Large intestine (tissue), 3 donors: ENCODE data around the gene MAD1L1. TPM values are rescaled to one million over a fixed set of nuclear protein-coding genes. Genes with fewer than 3 reads are reported as not detected.
"Not testable (repeated sequence)": the region's sequence is repeated elsewhere in the genome, so short reads cannot be mapped to it uniquely, and the experiment has no call there.

ENCODE experiments used
- DNase-seq, 2 donors: peaks; one replicate each; pipeline versions ENCODE4 v3.0.0 to v3.0.0-alpha.2; 2013
- H3K27ac ChIP-seq: one replicate; pipeline ENCODE4 v1.5.1; 2013; ENCODE audit warnings: low read length
- H3K27me3 ChIP-seq: 2 replicates; pipeline ENCODE4 v1.6.1; 2013; ENCODE audit warnings: low read length; ENCODE audit not compliant: control insufficient read depth, insufficient read depth
- H3K36me3 ChIP-seq: 2 replicates; pipeline ENCODE4 v1.6.1; 2013; ENCODE audit warnings: low read length; ENCODE audit not compliant: control insufficient read depth, insufficient read depth
- H3K4me1 ChIP-seq: one replicate; pipeline ENCODE4 v1.6.1; 2013; ENCODE audit warnings: low read length; ENCODE audit not compliant: control insufficient read depth, insufficient read depth
- H3K4me3 ChIP-seq: one replicate; pipeline ENCODE4 v1.5.1; 2013; ENCODE audit warnings: low read length
- H3K9me3 ChIP-seq: one replicate; pipeline ENCODE4 v1.6.1; 2013; ENCODE audit warnings: mild to moderate bottlenecking, low read depth, low read length, moderate library complexity; ENCODE audit not compliant: control insufficient read depth
- WGBS: methylation state at CpG from one replicate; pipeline ENCODE4 v1.1.5; 2013; ENCODE audit warnings: low lambda C conversion rate; ENCODE audit not compliant: insufficient coverage; 5-methylcytosine and 5-hydroxymethylcytosine counted together
- polyA plus RNA-seq: library from polyadenylated mRNA; unstranded; fragments of 120-200 nt; gene quantifications from one replicate; pipeline ENCODE4 v1.2.1, GENCODE V29; 2013

The MAD1L1 gene
- polyA plus RNA-seq, 1 donor: 15.1 TPM

DNA sequence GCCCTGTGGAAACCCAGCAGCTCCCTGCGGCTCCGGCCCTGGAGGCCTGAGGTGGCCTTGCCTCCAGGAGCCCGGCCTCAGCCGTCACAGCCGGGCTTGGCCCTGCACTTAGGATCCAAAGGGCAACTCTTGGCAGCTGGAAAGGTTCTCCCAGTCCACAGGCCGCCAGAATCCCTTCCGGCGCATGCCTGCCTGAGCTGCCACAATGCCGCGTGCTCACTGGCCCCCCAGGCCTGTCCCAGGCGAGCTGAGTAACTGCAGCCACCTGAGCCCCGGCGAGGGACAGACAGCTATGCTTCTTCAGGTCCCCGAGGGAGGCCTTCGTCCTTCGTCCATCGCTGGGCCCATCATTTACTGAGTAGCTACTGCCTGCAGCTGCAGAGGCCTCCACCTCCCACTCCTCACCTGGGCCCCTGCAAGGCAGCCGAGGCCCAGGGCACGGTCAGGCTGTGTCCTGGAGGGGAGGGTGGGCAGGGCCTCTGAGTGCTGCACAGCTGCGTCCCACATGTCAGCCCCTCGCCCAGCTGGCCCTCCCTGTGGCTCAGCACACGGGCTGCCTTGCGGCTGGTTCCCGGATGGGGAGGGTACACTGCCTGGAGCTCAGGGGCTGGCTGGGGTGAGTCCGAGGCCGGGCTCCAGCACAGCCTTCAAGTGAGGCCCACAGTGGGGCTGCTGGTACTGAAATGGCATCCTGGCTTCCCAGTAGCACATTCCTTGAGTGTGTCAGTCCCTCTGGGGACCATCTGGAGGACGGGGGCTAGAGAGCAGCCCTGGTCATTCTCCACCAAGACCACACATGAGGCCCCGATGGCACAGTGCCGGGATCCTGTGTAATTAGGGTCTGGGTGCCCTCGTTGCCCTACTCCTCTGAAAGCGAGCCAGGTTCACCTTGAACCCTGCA lies 390.2 kb downstream of the MAD1L1 start:
- no peaks in the 10 kb centered on the region for H3K27me3 ChIP-seq
- WGBS: no CpG with 5 or more reads among the region's 31 CpGs
- H3K36me3 ChIP-seq: no peaks in the 10 kb centered on the region
- peak; percentile 79 to 91 for DNase-seq
- H3K27ac ChIP-seq: peak overlapping the region; percentile 43
- no peak overlapping the region for H3K4me3 ChIP-seq
- peaks cover 16% of the 10 kb centered on the region for H3K4me1 ChIP-seq
- no peaks in the 10 kb centered on the region for H3K9me3 ChIP-seq

- DNase-seq, H3K27me3 ChIP-seq, H3K36me3 ChIP-seq, H3K27ac ChIP-seq, H3K9me3 ChIP-seq, H3K4me3 ChIP-seq: not testable (repeated sequence)
- 92% methylated on average over 3 of the region's 40 CpGs for WGBS
- H3K4me1 ChIP-seq: peaks cover 16% of the 10 kb centered on the region
Measured at GRCh38 chr7:1841286-1842021, 391.3 kb downstream of the MAD1L1 start.

DNA sequence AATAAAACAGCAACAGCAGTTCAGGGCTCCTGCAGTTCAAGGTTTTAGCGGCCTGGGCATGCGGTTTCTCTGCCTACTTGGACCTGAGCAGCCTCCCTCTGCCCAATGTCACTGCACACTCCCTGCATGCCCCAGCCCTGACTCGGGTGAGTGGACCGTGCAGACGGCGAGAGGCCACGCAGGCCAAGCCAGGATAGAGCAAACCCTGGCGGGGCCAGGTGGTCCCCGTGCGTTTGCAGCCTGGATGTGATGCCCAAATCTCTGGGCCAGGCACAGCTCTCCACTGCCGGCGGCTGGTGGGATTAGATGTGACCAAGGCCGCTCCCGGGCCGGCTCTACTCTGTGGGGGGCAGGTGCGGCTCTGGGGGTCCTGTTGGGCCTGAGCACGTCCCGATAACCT lies 392.0 kb downstream of the MAD1L1 start:
- WGBS: no CpG with 5 or more reads among the region's 18 CpGs
- H3K27me3 ChIP-seq, H3K9me3 ChIP-seq, H3K36me3 ChIP-seq, DNase-seq, H3K4me3 ChIP-seq, H3K27ac ChIP-seq: not testable (repeated sequence)
- peaks cover 16% of the 10 kb centered on the region for H3K4me1 ChIP-seq

GRCh38 chr7:1839701-1840100 lies 393.0 kb downstream of the MAD1L1 start:
- no peaks in the 10 kb centered on the region for H3K9me3 ChIP-seq
- no peak for DNase-seq
- H3K27me3 ChIP-seq: no peaks in the 10 kb centered on the region
- H3K4me1 ChIP-seq: peaks cover 16% of the 10 kb centered on the region
- WGBS: no CpG with 5 or more reads among the region's 14 CpGs
- H3K4me3 ChIP-seq: no peak overlapping the region
- no peaks in the 10 kb centered on the region for H3K36me3 ChIP-seq
- H3K27ac ChIP-seq: no peak overlapping the region

DNA sequence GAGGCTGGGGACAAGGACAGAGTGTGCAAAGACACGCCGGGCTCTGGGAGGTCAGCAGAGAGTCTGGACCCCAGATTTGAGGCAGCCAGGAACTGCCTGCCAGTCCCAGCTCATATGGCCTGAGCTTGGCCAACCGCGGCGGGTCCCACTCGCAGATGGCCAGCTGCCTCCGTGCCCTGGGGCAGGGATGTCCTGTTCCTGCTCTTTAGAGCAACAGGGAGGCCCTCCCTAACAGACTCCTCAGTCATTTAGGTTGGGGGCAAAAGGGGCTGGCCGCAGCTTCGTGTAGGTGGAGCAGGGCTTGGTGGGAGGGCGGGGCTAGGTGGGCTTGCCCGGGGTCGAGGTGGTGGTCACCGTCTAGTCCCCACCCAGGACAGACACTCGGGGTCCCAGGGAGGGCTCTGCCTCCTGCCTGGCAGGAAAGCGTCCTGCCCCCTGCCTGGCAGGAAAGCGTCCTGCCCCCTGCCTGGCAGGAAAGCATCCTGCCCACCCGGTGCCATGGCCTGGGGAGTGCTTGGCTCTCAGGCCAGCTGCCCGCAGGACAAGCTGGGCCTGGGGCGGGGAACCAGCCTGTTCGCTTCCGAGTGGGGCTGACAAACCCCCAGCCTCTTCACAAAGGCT lies 393.7 kb downstream of the MAD1L1 start:
- H3K36me3 ChIP-seq, H3K9me3 ChIP-seq, H3K27ac ChIP-seq, H3K27me3 ChIP-seq, H3K4me3 ChIP-seq, DNase-seq: not testable (repeated sequence)
- peaks cover 16% of the 10 kb centered on the region for H3K4me1 ChIP-seq
- WGBS: no CpG with 5 or more reads among the region's 21 CpGs

- not testable (repeated sequence) for H3K36me3 ChIP-seq, H3K27me3 ChIP-seq, DNase-seq, H3K9me3 ChIP-seq, H3K27ac ChIP-seq, H3K4me3 ChIP-seq
- H3K4me1 ChIP-seq: peaks cover 16% of the 10 kb centered on the region
- WGBS: no CpG with 5 or more reads among the region's 13 CpGs
Measured at GRCh38 chr7:1838544-1838872, 394.2 kb downstream of the MAD1L1 start.

GRCh38 chr7:1837696-1838543 lies 394.8 kb downstream of the MAD1L1 start:
- peaks cover 14% of the 10 kb centered on the region for H3K4me1 ChIP-seq
- not testable (repeated sequence) for H3K27me3 ChIP-seq, H3K4me3 ChIP-seq, H3K9me3 ChIP-seq, DNase-seq, H3K36me3 ChIP-seq, H3K27ac ChIP-seq
- no CpG with 5 or more reads among the region's 31 CpGs for WGBS

DNA sequence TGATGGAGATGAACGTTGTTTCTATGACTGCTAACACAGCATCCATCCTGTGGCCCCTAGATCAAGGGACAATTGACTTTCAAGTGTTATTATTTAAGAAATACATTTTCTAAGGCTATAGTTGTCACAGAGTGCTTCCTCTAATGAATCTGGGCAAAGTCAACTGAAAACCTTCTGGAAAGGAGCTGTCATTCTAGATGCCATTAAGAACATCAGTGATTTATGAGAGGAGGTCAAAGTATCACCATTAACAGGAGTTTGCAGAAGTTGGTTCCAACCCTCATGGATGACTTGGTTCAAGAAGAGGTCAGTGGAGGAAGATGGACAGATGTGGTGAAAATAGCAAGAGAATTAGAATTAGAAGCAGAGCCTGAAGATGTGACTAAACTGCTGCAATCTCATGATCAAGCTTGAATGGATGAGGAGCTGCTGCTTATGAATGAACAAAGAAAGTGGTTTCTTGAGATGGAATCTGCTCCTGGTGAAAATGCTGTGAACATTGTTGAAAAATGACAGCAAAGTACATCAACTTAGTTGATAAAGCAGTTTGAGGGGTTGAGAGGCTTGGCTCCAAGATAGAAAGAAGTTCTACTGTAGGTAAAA lies 400.7 kb downstream of the MAD1L1 start:
- peaks cover 12% of the 10 kb centered on the region for H3K9me3 ChIP-seq
- not testable (repeated sequence) for H3K27me3 ChIP-seq, DNase-seq, H3K36me3 ChIP-seq, H3K27ac ChIP-seq, H3K4me3 ChIP-seq, H3K4me1 ChIP-seq
- no CpG with 5 or more reads among the region's 1 CpG for WGBS

GRCh38 chr7:1831471-1831870 lies 401.3 kb downstream of the MAD1L1 start:
- not testable (repeated sequence) for H3K4me1 ChIP-seq, H3K27me3 ChIP-seq, H3K4me3 ChIP-seq, DNase-seq, H3K36me3 ChIP-seq, H3K27ac ChIP-seq
- WGBS: no CpG with 5 or more reads among the region's 4 CpGs
- peaks cover 13% of the 10 kb centered on the region for H3K9me3 ChIP-seq
